NCI-H2171 treated with DMSO at 0.1 percent for 48 hours (cell line): ENCODE results near the gene BHLHE40.

Source experiments
- DNase-seq: peaks from one replicate; lab custom pipeline; 2025; lab: John Stamatoyannopoulos, UW

Gene BHLHE40

GRCh38 chr3:4983739-4984510 is 4.7 kb downstream of the BHLHE40 start:
- DNase-seq, result no peak

- DNase-seq, result no peak
These were observed 5.3 kb downstream of the BHLHE40 start for GRCh38 chr3:4984511-4984864.

- DNase-seq, result peak; percentile 10
These were observed 6.3 kb downstream of the BHLHE40 start for GRCh38 chr3:4985330-4986174.

GRCh38 chr3:4986175-4986781 is 7.0 kb downstream of the BHLHE40 start:
- DNase-seq, result no peak

- DNase-seq, result peak; percentile 55
These were observed 7.7 kb downstream of the BHLHE40 start for GRCh38 chr3:4986782-4987537.

- DNase-seq, result no peak
These were observed 8.5 kb downstream of the BHLHE40 start for GRCh38 chr3:4987538-4988296.

GRCh38 chr3:4988983-4989834 is 10.0 kb downstream of the BHLHE40 start:
- DNase-seq, result peak; percentile 4

- DNase-seq, result no peak
These were observed 10.8 kb downstream of the BHLHE40 start for GRCh38 chr3:4990069-4990468.

GRCh38 chr3:4992118-4992517 is 12.9 kb downstream of the BHLHE40 start:
- no peak for DNase-seq

- DNase-seq, result no peak
These were observed 14.3 kb downstream of the BHLHE40 start for GRCh38 chr3:4993276-4994143.

GRCh38 chr3:4994144-4994730 is 15.0 kb downstream of the BHLHE40 start:
- no peak for DNase-seq

GRCh38 chr3:4994823-4995499 is 15.7 kb downstream of the BHLHE40 start:
- no peak for DNase-seq

GRCh38 chr3:4995500-4996053 is 16.3 kb downstream of the BHLHE40 start:
- no peak for DNase-seq

- no peak for DNase-seq
These were observed 17.1 kb downstream of the BHLHE40 start for GRCh38 chr3:4996223-4996765.

GRCh38 chr3:4996771-4997291 is 17.6 kb downstream of the BHLHE40 start:
- DNase-seq, result no peak

- DNase-seq, result no peak
These were observed 18.7 kb downstream of the BHLHE40 start for GRCh38 chr3:4997946-4998345.

- no peak for DNase-seq
These were observed 20.4 kb downstream of the BHLHE40 start for GRCh38 chr3:4999531-5000184.
